GM12878 (cell line): ENCODE data around the gene TMEM126A. TPM values are rescaled to one million over a fixed set of nuclear protein-coding genes. Genes with fewer than 3 reads are reported as not detected.
A peak's percentile ranks its signal among the peaks of the same experiment; 100 is the strongest.

Source experiments
- ATAC-seq: fragments of 200-7000 bp; cut with Tn5 transposase; 3 replicates; pipeline ENCODE4 v1.9.1; 2020; ENCODE audit warnings: mild to moderate bottlenecking, moderate library complexity
- BruUV-seq: library from RNA; stranded (reverse); fragments of 400-500 nt; replicated peaks from 2 replicates; lab custom pipeline; 2021; lab: Mats Ljungman, UMichigan
- CTCF ChIA-PET: fragments of 300-600 bp; sonication (Branson Sonifier 250); formaldehyde crosslinking; extraction: SDS; loops from one replicate; lab custom pipeline; 2021; ENCODE audit warnings: inconsistent platforms; lab: Yijun Ruan, JAX
- POLR2A ChIA-PET: fragments of 350-600 bp; formaldehyde crosslinking; extraction: SDS; loops from one replicate; lab custom pipeline; 2021; ENCODE audit warnings: inconsistent platforms; lab: Charles Lee
- RAD21 ChIA-PET: fragments of 300-600 bp; sonication (Branson Sonifier 250); formaldehyde crosslinking; loops from one replicate; lab custom pipeline; 2023; ENCODE audit warnings: antibody characterized with exemption; ENCODE audit not compliant: unreplicated experiment; lab: Charles Lee
- SMC1A ChIA-PET: fragments of 300-600 bp; sonication (Branson Sonifier 250); formaldehyde crosslinking; loops from one replicate; lab custom pipeline; 2023; ENCODE audit not compliant: unreplicated experiment, uncharacterized antibody; lab: Charles Lee
- DNase-seq: peaks from one replicate; pipeline ENCODE4 v3.0.0-alpha.2; 2011; ENCODE audit warnings: low read depth, low spot score
- FAIRE-seq: peaks from 3 replicates; lab custom pipeline; 2011; peaks lifted over from hg19 to GRCh38; lab: Jason Lieb, UNC
- H2AFZ ChIP-seq: 2 replicates; pipeline ENCODE4 v1.6.0; 2011; ENCODE audit warnings: low read depth, low read length, control low read depth; ENCODE audit not compliant: control insufficient read depth
- H3K27ac ChIP-seq: 2 replicates; pipeline ENCODE4 v1.5.1; 2011; ENCODE audit warnings: control low read depth; ENCODE audit not compliant: control insufficient read depth, insufficient read depth
- H3K27me3 ChIP-seq, 2 experiments: replicated peaks in 1 of 2; 2 replicates each; pipeline versions ENCODE4 v1.6.0 to v1.6.1; 2011; ENCODE audit warnings: low read length in 1 of 2; ENCODE audit not compliant: control insufficient read depth in 2 of 2, insufficient read depth in 2 of 2
- H3K36me3 ChIP-seq, 2 experiments: 2 replicates each; pipeline ENCODE4 v1.5.1; 2011; ENCODE audit warnings: low read length in 1 of 2; ENCODE audit not compliant: control insufficient read depth in 2 of 2, insufficient read depth in 2 of 2
- H3K4me1 ChIP-seq: 2 replicates; pipeline ENCODE4 v1.6.1; 2011; ENCODE audit warnings: mild to moderate bottlenecking, low read length, moderate library complexity, mixed read lengths; ENCODE audit not compliant: control insufficient read depth, insufficient read depth
- H3K4me2 ChIP-seq: 2 replicates; pipeline ENCODE4 v1.6.0; 2011; ENCODE audit warnings: control low read depth; ENCODE audit not compliant: control insufficient read depth, insufficient read depth
- H3K4me3 ChIP-seq: fragments of 200-600 bp; sonication (generic); 2 replicates; pipeline ENCODE4 v1.5.1; 2016
- H3K79me2 ChIP-seq: 2 replicates; pipeline ENCODE4 v1.6.0; 2011; ENCODE audit warnings: low read length; ENCODE audit not compliant: control insufficient read depth, insufficient read depth
- H3K9ac ChIP-seq: 2 replicates; pipeline ENCODE4 v1.8.0; 2011; ENCODE audit warnings: low read length, control low read depth, mixed read lengths; ENCODE audit not compliant: control insufficient read depth, insufficient read depth
- H3K9me3 ChIP-seq: replicated peaks from 3 replicates; pipeline ENCODE4 v1.5.1; 2011; ENCODE audit warnings: mild to moderate bottlenecking, low read length; ENCODE audit not compliant: control insufficient read depth, insufficient read depth
- H4K20me1 ChIP-seq: 2 replicates; pipeline ENCODE4 v1.6.0; 2011; ENCODE audit not compliant: control insufficient read depth, insufficient read depth
- NFYB ChIP-seq: IDR thresholded peaks from 2 replicates; pipeline ENCODE4 v1.6.1; 2011; ENCODE audit warnings: low read depth, mild to moderate bottlenecking, low read length, improper control_type of control experiment, moderate library complexity; ENCODE audit not compliant: insufficient read depth
- WGBS: methylation state at CpG from one replicate; pipeline ENCODE4 v1.1.6; 2016; ENCODE audit warnings: low lambda C conversion rate; ENCODE audit not compliant: insufficient replicate concordance, insufficient coverage; ENCODE audit errors: missing lambda C conversion rate; 5-methylcytosine and 5-hydroxymethylcytosine counted together
- in situ Hi-C: fragments of 300-500 bp; cut with MboI; formaldehyde crosslinking; loops from 9 replicates; pipeline ENCODE4 v1.14.3; 2018; ENCODE audit warnings: mixed read lengths
- intact Hi-C: fragments of 100-400 bp; cut with micrococcal nuclease; formaldehyde crosslinking; loops from one replicate; pipeline ENCODE4 v1.14.2; 2022; ENCODE audit not compliant: unreplicated experiment
- polyA plus RNA-seq, 11 experiments: library from polyadenylated mRNA; depleted of rRNA in 4 of 11; unstranded in 6 of 11; stranded (reverse) in 5 of 11; fragments of >200 nt; fragmentation: Nextera tagmentation in 4 of 11; fragmentation: Illumina TruSeq in 1 of 11; extraction: Ambion mirVana in 4 of 11; extraction: Trizol in 1 of 11; gene quantifications; 1 replicate in 1 of 11; 2 replicates in 10 of 11; pipeline versions ENCODE4 v1.2.1 to v1.2.3, GENCODE V29; 2011 to 2016; ENCODE audit warnings: inconsistent platforms in 2 of 11, missing spikeins in 2 of 11, low read depth in 1 of 11
- total RNA-seq, 4 experiments: library from RNA; depleted of rRNA in 3 of 4; stranded (reverse); fragments of >200 nt in 3 of 4; fragmentation: Illumina TruSeq in 1 of 4; extraction: Trizol in 1 of 4; gene quantifications; 2 replicates each; pipeline versions ENCODE4 v1.2.1 to v1.2.3, GENCODE V29; 2013 to 2021
- TF ChIP-seq, protein P1 (sequence below): fragments of 150-350 bp; IDR thresholded peaks from 2 replicates; pipeline ENCODE4 v1.6.1; 2014; ENCODE audit warnings: mild to moderate bottlenecking, low read depth, low read length

The TMEM126A gene
- total and polyA plus RNA-seq, 10 of the 15 experiments (the other 5 are each of a cell fraction or from before 2014, with no cell fraction given): 38.6 to 208 (median 71.7) TPM

DNA sequence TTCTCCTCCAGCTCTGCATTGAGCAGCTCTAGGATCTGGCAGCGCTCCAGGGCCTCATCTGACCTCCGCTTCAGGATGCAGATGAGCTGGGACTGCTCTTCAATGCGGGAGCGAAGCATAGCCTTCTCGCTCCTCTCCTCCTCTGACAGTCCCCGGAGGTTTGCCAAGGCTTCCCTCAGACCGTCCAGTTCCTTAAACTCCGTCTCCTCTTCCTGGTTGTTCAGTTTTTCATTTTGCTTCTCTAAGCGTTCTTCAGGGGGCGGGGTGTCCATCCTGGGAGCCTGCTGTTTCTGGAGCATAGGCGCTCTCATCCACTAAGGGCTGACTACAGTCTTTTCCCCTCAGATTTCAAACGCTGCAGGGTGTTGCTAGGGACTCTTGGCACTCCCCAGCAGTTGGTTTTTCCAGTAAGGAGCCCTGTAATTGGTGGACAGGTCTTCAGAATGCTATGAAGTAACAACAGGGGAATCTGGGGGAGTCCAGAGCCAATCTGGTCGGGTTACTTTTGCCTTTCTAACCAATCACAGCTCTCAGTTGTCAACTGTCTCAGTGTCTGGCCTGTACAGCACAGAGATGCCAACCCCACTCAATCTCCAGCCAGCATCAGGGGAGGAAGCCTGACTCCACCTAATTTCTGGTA, 38.2 kb downstream of the TMEM126A start, which contains the start of gene CCDC89:
Gene CCDC89, minus strand, starts transcription at position 376 of the 640 bp plus-strand sequence. Its CDS starts 65 bp downstream, at position 311.
- CTCF ChIA-PET: interaction anchor here (0.9 to 4.7 kb wide), 3 partner anchors 11 to 23 kb away, joined by 3 to 27 read pairs (median 4); no protein-coding TSS in a partner anchor
- no peak within 1 kb of the TSS for H3K9ac ChIP-seq
- no peaks in the 10 kb centered on the region; a peak in 1 of 4 replicates for H3K27me3 ChIP-seq
- H2AFZ ChIP-seq: no peak within 1 kb of the TSS; the same call in 1 of the 2 replicates
- no peak for DNase-seq
- no peaks in the 10 kb centered on the region for H3K36me3 ChIP-seq
- peaks cover 5% of the 10 kb centered on the region; the same call in 1 of the 2 replicates for H3K4me1 ChIP-seq
- no peaks in the 10 kb centered on the region for H4K20me1 ChIP-seq
- RAD21 ChIA-PET: no interaction called here
- in situ Hi-C loops (no loop called here), intact Hi-C loops (no loop called here)
- no peaks in the 10 kb centered on the region for H3K79me2 ChIP-seq
- no peak for FAIRE-seq
- 0 out of 2 replicates have a peak, but pooled peaks have one; percentile 20 for TF ChIP-seq NFYB
- TF ChIP-seq, protein P1, sequence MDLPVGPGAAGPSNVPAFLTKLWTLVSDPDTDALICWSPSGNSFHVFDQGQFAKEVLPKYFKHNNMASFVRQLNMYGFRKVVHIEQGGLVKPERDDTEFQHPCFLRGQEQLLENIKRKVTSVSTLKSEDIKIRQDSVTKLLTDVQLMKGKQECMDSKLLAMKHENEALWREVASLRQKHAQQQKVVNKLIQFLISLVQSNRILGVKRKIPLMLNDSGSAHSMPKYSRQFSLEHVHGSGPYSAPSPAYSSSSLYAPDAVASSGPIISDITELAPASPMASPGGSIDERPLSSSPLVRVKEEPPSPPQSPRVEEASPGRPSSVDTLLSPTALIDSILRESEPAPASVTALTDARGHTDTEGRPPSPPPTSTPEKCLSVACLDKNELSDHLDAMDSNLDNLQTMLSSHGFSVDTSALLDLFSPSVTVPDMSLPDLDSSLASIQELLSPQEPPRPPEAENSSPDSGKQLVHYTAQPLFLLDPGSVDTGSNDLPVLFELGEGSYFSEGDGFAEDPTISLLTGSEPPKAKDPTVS: no peak
- SMC1A ChIA-PET: interaction anchor here (0.9 to 1.2 kb wide), 4 partner anchors 10 to 157 kb away, joined by 3 to 5 read pairs (median 3); no protein-coding TSS in a partner anchor
- WGBS: 56% methylated on average over 13 of the region's 13 CpGs
- no peaks in the 10 kb centered on the region; the same call in 2 of the 3 replicates for H3K9me3 ChIP-seq
- H3K4me2 ChIP-seq: no peak within 1 kb of the TSS
- H3K27ac ChIP-seq: no peak within 1 kb of the TSS
- BruUV-seq: no TSS peak
- no peak within 1 kb of the TSS for H3K4me3 ChIP-seq
- peak; percentile 48 for ATAC-seq
- POLR2A ChIA-PET: interaction anchor here (1.5 kb wide), 1 partner anchor 11 kb away, joined by 5 read pairs; no protein-coding TSS in a partner anchor
